Measurements from ENCODE around the gene RPL5. TPM values are rescaled to one million over a fixed set of nuclear protein-coding genes. Genes with fewer than 3 reads are reported as not detected.

The RPL5 gene
- total RNA-seq, 2 donors from 2014 or later: 1,253 to 1,604 TPM

- Mint-ChIP-seq H3K27me3 (no peaks in the 10 kb centered on the region), H3K36me3 (ENCODE audit: low read depth) (no peaks in the 10 kb centered on the region), H3K4me1 (peaks cover 21% of the 10 kb centered on the region), H3K27ac (peak overlapping the region; percentile 71), H3K4me3 (peak overlapping the region; percentile 32), H3K9me3 (no peaks in the 10 kb centered on the region)
- ATAC-seq (replicated peaks): peak; percentile 37
These were observed 51.5 kb downstream of the RPL5 start for GRCh38 chr1:92883297-92883696.

GRCh38 chr1:92884195-92884594 is 52.4 kb downstream of the RPL5 start:
- Mint-ChIP-seq H3K27ac (no peak overlapping the region), H3K27me3 (no peaks in the 10 kb centered on the region), H3K4me1 (peaks cover 21% of the 10 kb centered on the region), H3K9me3 (peaks cover 4% of the 10 kb centered on the region), H3K36me3 (ENCODE audit: low read depth) (no peaks in the 10 kb centered on the region), H3K4me3 (no peak overlapping the region)
- no peak for ATAC-seq (replicated peaks)

- Mint-ChIP-seq H3K9me3 (peaks cover 4% of the 10 kb centered on the region), H3K4me3 (no peak overlapping the region), H3K36me3 (ENCODE audit: low read depth) (no peaks in the 10 kb centered on the region), H3K27ac (no peak overlapping the region), H3K4me1 (peaks cover 17% of the 10 kb centered on the region), H3K27me3 (no peaks in the 10 kb centered on the region)
- no peak for ATAC-seq (replicated peaks)
These were observed 55.1 kb downstream of the RPL5 start for GRCh38 chr1:92886886-92887419.

GRCh38 chr1:92887465-92887864 is 55.6 kb downstream of the RPL5 start:
- Mint-ChIP-seq H3K4me3 (no peak overlapping the region), H3K27ac (no peak overlapping the region), H3K36me3 (ENCODE audit: low read depth) (no peaks in the 10 kb centered on the region), H3K4me1 (peaks cover 14% of the 10 kb centered on the region), H3K27me3 (no peaks in the 10 kb centered on the region), H3K9me3 (peaks cover 4% of the 10 kb centered on the region)
- ATAC-seq (replicated peaks): no peak

Other genes starting within 250 kb of the RPL5 start
- gene EVI5, start 46.9 kb upstream of the RPL5 start, total RNA-seq: 10 to 100 TPM in 1 of 2 donors, 1 to 10 TPM in 1; 7.7 to 31.8 TPM
- 1 to 10 TPM; 6.5 to 8.6 TPM for gene DIPK1A, start 129.4 kb downstream of the RPL5 start, total RNA-seq
- 10 to 100 TPM; 50.0 to 58.5 TPM for gene MTF2, start 247.2 kb downstream of the RPL5 start, total RNA-seq

All from activated T-helper 17 cell treated with anti-CD3 and anti-CD28 coated beads, Interleukin-2, amount 50 U/mL, for 72 hours (primary cell).